Activated CD8-positive, alpha-beta memory T cell treated with anti-CD3 and anti-CD28 coated beads, Interleukin-2, amount 50 U/mL, for 4 hours (primary cell): Measurements from ENCODE around the gene DCDC1.
"Not testable (repeated sequence)": the region's sequence is repeated elsewhere in the genome, so short reads cannot be mapped to it uniquely, and the experiment has no call there.

Experiments
- DNase-seq: peaks from one replicate; pipeline ENCODE4 v3.0.0-alpha.2; 2020

DCDC1 gene

GRCh38 chr11:30984827-30985226, 384.7 kb downstream of the DCDC1 start:
- no peak for DNase-seq

- no peak for DNase-seq
Measured at GRCh38 chr11:30984442-30984816, 385.1 kb downstream of the DCDC1 start.

- no peak for DNase-seq
Measured at GRCh38 chr11:30983776-30984441, 385.6 kb downstream of the DCDC1 start.

- DNase-seq: no peak
Measured at GRCh38 chr11:30983143-30983542, 386.4 kb downstream of the DCDC1 start.

- DNase-seq: no peak
Measured at GRCh38 chr11:30967579-30967978, 402.0 kb downstream of the DCDC1 start.

- no peak for DNase-seq
Measured at GRCh38 chr11:30960387-30960992, 409.0 kb downstream of the DCDC1 start.

GRCh38 chr11:30956751-30957150, 412.8 kb downstream of the DCDC1 start:
- no peak for DNase-seq

- DNase-seq: no peak
Measured at GRCh38 chr11:30949838-30950237, 419.7 kb downstream of the DCDC1 start.

GRCh38 chr11:30947715-30948114, 421.8 kb downstream of the DCDC1 start:
- not testable (repeated sequence) for DNase-seq

- no peak for DNase-seq
Measured at GRCh38 chr11:30938810-30939209, 430.7 kb downstream of the DCDC1 start.

GRCh38 chr11:30938171-30938570, 431.4 kb downstream of the DCDC1 start:
- no peak for DNase-seq

- DNase-seq: no peak
Measured at GRCh38 chr11:30936491-30936890, 433.0 kb downstream of the DCDC1 start.

- no peak for DNase-seq
Measured at GRCh38 chr11:30935861-30936260, 433.7 kb downstream of the DCDC1 start.

- DNase-seq: no peak
Measured at GRCh38 chr11:30926130-30926529, 443.4 kb downstream of the DCDC1 start.

GRCh38 chr11:30921811-30922210, 447.7 kb downstream of the DCDC1 start:
- DNase-seq: no peak

- no peak for DNase-seq
Measured at GRCh38 chr11:30919389-30920152, 450.0 kb downstream of the DCDC1 start.

- no peak for DNase-seq
Measured at GRCh38 chr11:30917859-30918478, 451.6 kb downstream of the DCDC1 start.

- no peak for DNase-seq
Measured at GRCh38 chr11:30917266-30917665, 452.3 kb downstream of the DCDC1 start.

GRCh38 chr11:30916764-30917163, 452.8 kb downstream of the DCDC1 start:
- no peak for DNase-seq

GRCh38 chr11:30914143-30914762, 455.3 kb downstream of the DCDC1 start:
- DNase-seq: peak; percentile 17

- no peak for DNase-seq
Measured at GRCh38 chr11:30911247-30911646, 458.3 kb downstream of the DCDC1 start.

- DNase-seq: no peak
Measured at GRCh38 chr11:30908857-30909256, 460.7 kb downstream of the DCDC1 start.

GRCh38 chr11:30908272-30908671, 461.3 kb downstream of the DCDC1 start:
- DNase-seq: no peak
